Calu3 (cell line): ENCODE results near the gene SMTNL2. TPM values are rescaled to one million over a fixed set of nuclear protein-coding genes. Genes with fewer than 3 reads are reported as not detected.

Source experiments
- BruUV-seq: library from RNA; stranded (reverse); fragments of 400-500 nt; replicated peaks from 2 replicates; lab custom pipeline; 2021; lab: Mats Ljungman, UMichigan
- CTCF ChIA-PET: fragments of 300-600 bp; sonication (Branson Sonifier 250); formaldehyde crosslinking; loops from one replicate; lab custom pipeline; 2022; ENCODE audit warnings: antibody characterized with exemption; lab: Charles Lee
- DNase-seq: peaks from one replicate; pipeline ENCODE4 v3.0.0; 2022
- H3K27ac Mint-ChIP-seq: one replicate; pipeline ENCODE4 v1.8.0; 2022; ENCODE audit warnings: mixed read lengths; ENCODE audit not compliant: unreplicated experiment
- H3K27me3 Mint-ChIP-seq: one replicate; pipeline ENCODE4 v1.8.0; 2022; ENCODE audit warnings: mixed read lengths; ENCODE audit not compliant: unreplicated experiment
- H3K36me3 Mint-ChIP-seq: one replicate; pipeline ENCODE4 v1.8.0; 2022; ENCODE audit warnings: mild to moderate bottlenecking, moderate library complexity, mixed read lengths; ENCODE audit not compliant: insufficient read depth, unreplicated experiment
- H3K4me1 Mint-ChIP-seq: one replicate; pipeline ENCODE4 v1.8.0; 2022; ENCODE audit warnings: mild to moderate bottlenecking, low read depth, mixed read lengths; ENCODE audit not compliant: unreplicated experiment
- H3K4me3 Mint-ChIP-seq: one replicate; pipeline ENCODE4 v1.8.0; 2022; ENCODE audit warnings: mild to moderate bottlenecking, low read depth, moderate library complexity, mixed read lengths; ENCODE audit not compliant: unreplicated experiment
- H3K9me3 Mint-ChIP-seq: one replicate; pipeline ENCODE4 v1.8.0; 2022; ENCODE audit warnings: low read depth, mixed read lengths; ENCODE audit not compliant: unreplicated experiment
- intact Hi-C: fragments of 100-400 bp; cut with micrococcal nuclease; formaldehyde crosslinking; loops from one replicate; pipeline ENCODE4 v1.10.0; 2022; ENCODE audit not compliant: unreplicated experiment
- total RNA-seq: library from RNA; stranded (reverse); gene quantifications from 2 replicates; pipeline ENCODE4 v1.2.3, GENCODE V29; 2022
- TF ChIP-seq, protein P1 (sequence below): fragments of 200-600 bp; IDR thresholded peaks from one replicate; pipeline ENCODE4 v1.8.0; 2022; ENCODE audit warnings: antibody characterized with exemption; ENCODE audit not compliant: unreplicated experiment

SMTNL2 gene
- total RNA-seq, 1 experiment from 2014 or later: not detected

DNA sequence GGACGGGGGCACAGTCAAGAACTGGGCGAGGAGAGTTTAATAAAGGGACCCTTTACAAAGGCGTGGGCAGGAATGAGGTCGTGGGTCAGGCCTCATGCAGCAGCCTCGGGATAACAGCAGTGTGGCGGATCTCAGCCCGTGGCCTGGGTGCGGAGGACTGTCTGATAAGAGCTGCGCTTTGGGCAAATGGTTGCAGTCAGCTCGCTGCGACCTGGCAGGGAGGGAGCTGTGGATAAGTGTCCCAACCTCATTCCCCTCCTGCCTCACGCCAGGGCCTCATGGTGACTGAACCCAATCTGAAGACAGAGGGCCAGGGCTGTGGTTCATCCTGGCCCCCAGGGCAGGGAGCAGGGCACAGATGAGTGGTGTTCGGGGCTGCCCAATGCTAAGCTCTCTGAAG, 13.6 kb downstream of the SMTNL2 start:
- no peak for DNase-seq
- Mint-ChIP-seq H3K27ac (no peak overlapping the region), H3K27me3 (peaks cover 40% of the 10 kb centered on the region), H3K4me1 (no peaks in the 10 kb centered on the region), H3K36me3 (no peaks in the 10 kb centered on the region), H3K4me3 (no peak overlapping the region), H3K9me3 (no peaks in the 10 kb centered on the region)
- intact Hi-C loops: no loop called here
- CTCF ChIA-PET: no interaction called here
- TF ChIP-seq, protein P1, sequence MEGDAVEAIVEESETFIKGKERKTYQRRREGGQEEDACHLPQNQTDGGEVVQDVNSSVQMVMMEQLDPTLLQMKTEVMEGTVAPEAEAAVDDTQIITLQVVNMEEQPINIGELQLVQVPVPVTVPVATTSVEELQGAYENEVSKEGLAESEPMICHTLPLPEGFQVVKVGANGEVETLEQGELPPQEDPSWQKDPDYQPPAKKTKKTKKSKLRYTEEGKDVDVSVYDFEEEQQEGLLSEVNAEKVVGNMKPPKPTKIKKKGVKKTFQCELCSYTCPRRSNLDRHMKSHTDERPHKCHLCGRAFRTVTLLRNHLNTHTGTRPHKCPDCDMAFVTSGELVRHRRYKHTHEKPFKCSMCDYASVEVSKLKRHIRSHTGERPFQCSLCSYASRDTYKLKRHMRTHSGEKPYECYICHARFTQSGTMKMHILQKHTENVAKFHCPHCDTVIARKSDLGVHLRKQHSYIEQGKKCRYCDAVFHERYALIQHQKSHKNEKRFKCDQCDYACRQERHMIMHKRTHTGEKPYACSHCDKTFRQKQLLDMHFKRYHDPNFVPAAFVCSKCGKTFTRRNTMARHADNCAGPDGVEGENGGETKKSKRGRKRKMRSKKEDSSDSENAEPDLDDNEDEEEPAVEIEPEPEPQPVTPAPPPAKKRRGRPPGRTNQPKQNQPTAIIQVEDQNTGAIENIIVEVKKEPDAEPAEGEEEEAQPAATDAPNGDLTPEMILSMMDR: no peak
- BruUV-seq: no TSS peak

DNA sequence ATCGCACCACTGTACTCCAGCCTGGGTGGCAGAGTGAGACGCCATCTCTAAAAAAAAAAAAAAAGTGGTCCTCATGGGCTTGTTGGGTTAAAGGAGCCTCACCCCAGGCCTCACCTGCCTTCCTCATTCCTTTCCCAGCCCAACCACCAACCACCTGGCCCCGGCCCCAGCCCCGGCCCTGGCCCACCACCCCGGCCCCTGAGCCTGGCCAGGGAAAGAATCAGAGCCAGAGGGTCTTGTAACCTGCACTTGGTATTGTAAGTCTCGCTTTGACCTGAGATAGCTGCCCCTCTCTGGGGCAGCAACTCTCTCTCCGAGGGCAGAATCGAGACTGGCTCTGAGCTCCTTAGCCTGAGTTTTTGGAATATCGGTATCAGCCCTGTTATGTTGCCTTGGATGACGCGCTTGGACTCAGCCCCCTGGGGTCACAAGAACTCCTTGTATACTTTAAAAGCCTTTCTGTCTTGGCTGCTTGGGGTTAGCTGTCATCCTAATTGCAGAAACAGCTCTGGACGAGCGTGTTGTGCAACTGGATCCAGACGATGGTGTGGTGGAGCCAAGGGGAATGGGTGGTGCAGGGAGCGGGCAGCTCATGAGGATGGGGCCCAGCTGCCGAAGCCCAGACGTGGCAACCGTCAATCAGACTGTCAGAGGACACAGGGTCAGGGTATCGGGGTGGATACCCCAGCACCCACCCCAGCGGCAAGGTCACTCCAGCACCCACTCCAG, 14.6 kb downstream of the SMTNL2 start:
- Mint-ChIP-seq H3K27me3 (peaks cover 49% of the 10 kb centered on the region), H3K4me3 (no peak overlapping the region), H3K4me1 (no peaks in the 10 kb centered on the region)

DNA sequence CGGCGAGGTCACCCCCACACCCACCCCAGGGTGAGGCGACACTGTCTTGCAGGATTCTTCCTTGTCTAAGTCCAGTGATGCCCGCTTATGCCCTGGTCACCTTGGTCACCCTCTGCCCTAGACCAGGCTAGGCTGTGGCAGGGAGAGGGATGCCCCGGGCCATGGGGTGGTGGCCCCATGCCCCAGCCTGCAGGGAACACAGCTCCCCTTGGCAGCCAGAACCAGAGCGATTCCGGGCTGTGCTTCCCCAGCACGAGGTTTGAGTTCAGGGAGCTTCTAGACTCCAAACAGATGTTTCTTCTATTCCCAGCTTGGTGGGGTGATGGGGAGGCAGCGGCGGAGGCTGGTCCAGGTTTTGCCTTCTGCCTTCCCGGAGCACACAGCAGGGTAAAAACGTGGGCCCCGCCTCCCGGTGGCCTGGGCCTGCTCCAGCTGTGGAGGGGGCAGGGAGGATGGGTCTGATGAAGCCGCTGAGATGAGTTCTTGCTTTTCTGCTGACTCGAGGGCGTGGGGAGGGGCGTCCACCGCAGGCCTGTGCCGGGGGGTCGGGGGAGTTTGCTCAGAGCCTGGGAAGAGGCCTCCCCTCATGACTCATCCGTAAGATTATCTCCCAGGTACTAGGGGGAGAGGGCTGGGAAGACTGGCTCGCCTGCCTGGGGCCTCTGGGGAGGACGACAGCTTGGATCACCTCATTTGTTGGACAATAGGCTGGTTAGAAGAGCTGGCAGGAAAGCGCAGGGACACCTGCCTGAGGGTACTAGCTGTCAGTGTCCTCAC, 15.4 kb downstream of the SMTNL2 start:
- no peak overlapping the region for H3K27ac Mint-ChIP-seq
- no peak overlapping the region for H3K4me3 Mint-ChIP-seq
- CTCF ChIA-PET: no interaction called here
- intact Hi-C loops: no loop called here
- H3K9me3 Mint-ChIP-seq: no peaks in the 10 kb centered on the region
- BruUV-seq: no TSS peak
- DNase-seq: no peak
- H3K27me3 Mint-ChIP-seq: peaks cover 56% of the 10 kb centered on the region
- no peaks in the 10 kb centered on the region for H3K4me1 Mint-ChIP-seq
- TF ChIP-seq, protein P1: no peak
- H3K36me3 Mint-ChIP-seq: no peaks in the 10 kb centered on the region

More for the DNA sequence above, 14.6 kb downstream of the SMTNL2 start:
- intact Hi-C loops: no loop called here
- Mint-ChIP-seq H3K27ac (no peak overlapping the region), H3K36me3 (no peaks in the 10 kb centered on the region), H3K9me3 (no peaks in the 10 kb centered on the region)
- TF ChIP-seq, protein P1: no peak
- no TSS peak for BruUV-seq
- CTCF ChIA-PET: interaction anchor here (0.6 kb wide), 1 partner anchor 31 kb away, joined by 4 read pairs; no protein-coding TSS in a partner anchor
- no peak for DNase-seq

DNA sequence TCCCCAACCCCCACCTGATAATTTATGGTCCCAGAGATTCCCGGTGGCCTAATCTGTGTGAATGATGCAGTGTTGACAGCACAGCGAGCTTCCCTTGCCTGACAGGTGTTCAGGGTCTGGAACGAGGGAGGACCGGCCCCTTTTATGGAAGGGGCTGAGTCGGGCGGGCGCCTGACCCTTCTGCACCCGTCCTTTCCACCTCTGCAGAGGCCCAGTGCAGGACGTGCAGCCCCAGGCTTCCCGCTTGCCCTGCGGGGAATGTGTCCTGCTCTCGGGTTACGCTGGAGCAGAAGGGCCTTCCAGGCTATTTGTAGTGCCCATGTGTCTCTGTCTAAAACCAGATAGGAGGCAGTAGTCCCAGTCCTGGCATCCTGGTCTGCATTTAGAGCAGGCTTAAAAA, 16.2 kb downstream of the SMTNL2 start:
- no peak overlapping the region for H3K27ac Mint-ChIP-seq
- CTCF ChIA-PET: no interaction called here
- H3K27me3 Mint-ChIP-seq: peaks cover 59% of the 10 kb centered on the region
- no peaks in the 10 kb centered on the region for H3K36me3 Mint-ChIP-seq
- H3K4me3 Mint-ChIP-seq: no peak overlapping the region
- intact Hi-C loops: no loop called here
- TF ChIP-seq, protein P1: no peak
- no TSS peak for BruUV-seq
- H3K9me3 Mint-ChIP-seq: no peaks in the 10 kb centered on the region
- DNase-seq: no peak
- no peaks in the 10 kb centered on the region for H3K4me1 Mint-ChIP-seq
